T-cell (primary cell): ENCODE measurements around the gene ITGB4. TPM values are rescaled to one million over a fixed set of nuclear protein-coding genes. Genes with fewer than 3 reads are reported as not detected.

ENCODE experiments used
- ATAC-seq, 4 experiments: fragments of 200-7000 bp in 3 of 4; fragments of 150-1000 bp in 1 of 4; cut with Tn5 transposase; replicated peaks in 1 of 4; 1 replicate in 3 of 4; 2 replicates in 1 of 4; pipeline ENCODE4 v1.10.0; 2021; ENCODE audit warnings: moderate library complexity in 3 of 4, mild to moderate bottlenecking in 2 of 4, moderate number of reproducible peaks in 1 of 4
- CTCF ChIA-PET, 2 donors: fragments of 300-600 bp; sonication (Branson Sonifier 250); formaldehyde crosslinking; loops; one replicate each; lab custom pipeline; 2022; ENCODE audit warnings: antibody characterized with exemption in 2 of 2; lab: Charles Lee
- POLR2A ChIA-PET, 2 donors: fragments of 300-600 bp; sonication (Branson Sonifier 250); formaldehyde crosslinking; loops; one replicate each; lab custom pipeline; 2022; ENCODE audit warnings: antibody characterized with exemption in 2 of 2; lab: Charles Lee
- DNase-seq, 35 experiments: peaks; one replicate each; pipeline versions ENCODE4 v3.0.0 to v3.0.0-alpha.2; 2013 to 2023
- H3K27ac ChIP-seq: one replicate; pipeline ENCODE4 v1.5.1; 2013; ENCODE audit warnings: low read length
- H3K27me3 ChIP-seq, 2 experiments: replicated peaks in 1 of 2; 1 replicate in 1 of 2; 2 replicates in 1 of 2; pipeline versions ENCODE4 v1.6.1 to v1.7.0; 2013; ENCODE audit warnings: low read length in 1 of 2, mixed read lengths in 1 of 2; ENCODE audit not compliant: control insufficient read depth in 2 of 2, insufficient read depth in 2 of 2; ENCODE audit errors: extremely low read depth in 1 of 2
- H3K36me3 ChIP-seq, 2 donors: 1 replicate in 1 of 2; 2 replicates in 1 of 2; pipeline versions ENCODE4 v1.6.1 to v1.7.0; 2013; ENCODE audit warnings: low read length in 1 of 2; ENCODE audit not compliant: control insufficient read depth in 2 of 2, insufficient read depth in 1 of 2; ENCODE audit errors: extremely low read depth in 1 of 2
- H3K4me1 ChIP-seq, 2 experiments: 1 replicate in 1 of 2; 2 replicates in 1 of 2; pipeline versions ENCODE4 v1.6.1 to v1.7.0; 2013; ENCODE audit warnings: low read length in 2 of 2, mixed read lengths in 1 of 2; ENCODE audit not compliant: insufficient read depth in 2 of 2, control insufficient read depth in 1 of 2; ENCODE audit errors: extremely low read depth in 1 of 2
- H3K4me3 ChIP-seq, 2 donors: 1 replicate in 1 of 2; 2 replicates in 1 of 2; pipeline versions ENCODE4 v1.5.1 to v1.7.0; 2013; ENCODE audit warnings: mild to moderate bottlenecking in 2 of 2, low read length in 1 of 2, moderate library complexity in 1 of 2; ENCODE audit not compliant: control insufficient read depth in 1 of 2; ENCODE audit errors: extremely low read depth in 1 of 2
- H3K9me3 ChIP-seq: 2 replicates; pipeline ENCODE4 v1.7.0; 2013
- H3K27ac Mint-ChIP-seq, 2 donors: one replicate each; pipeline ENCODE4 v1.8.0; 2020 to 2021; ENCODE audit warnings: mild to moderate bottlenecking in 2 of 2, mixed read lengths in 2 of 2
- H3K27me3 Mint-ChIP-seq, 2 donors: one replicate each; pipeline ENCODE4 v1.8.0; 2021 to 2022; ENCODE audit warnings: mixed read lengths in 2 of 2
- H3K36me3 Mint-ChIP-seq: one replicate; pipeline ENCODE4 v1.8.0; 2021; ENCODE audit warnings: mixed read lengths
- H3K4me1 Mint-ChIP-seq, 3 donors: one replicate each; pipeline ENCODE4 v1.8.0; 2020 to 2022; ENCODE audit warnings: mixed read lengths in 3 of 3, mild to moderate bottlenecking in 1 of 3
- H3K4me3 Mint-ChIP-seq, 3 donors: one replicate each; pipeline ENCODE4 v1.8.0; 2020 to 2022; ENCODE audit warnings: mild to moderate bottlenecking in 3 of 3, mixed read lengths in 3 of 3, moderate library complexity in 3 of 3
- H3K9me3 Mint-ChIP-seq, 3 donors: one replicate each; pipeline ENCODE4 v1.8.0; 2020 to 2022; ENCODE audit warnings: mixed read lengths in 3 of 3
- WGBS: methylation state at CpG from one replicate; pipeline ENCODE4 v1.1.5; 2013; ENCODE audit warnings: missing lambda C conversion rate; ENCODE audit not compliant: insufficient coverage; 5-methylcytosine and 5-hydroxymethylcytosine counted together
- total RNA-seq, 35 experiments: library from RNA in 6 of 35; stranded (reverse) in 6 of 35; fragments of 120-200 nt in 1 of 35; gene quantifications; one replicate each; pipeline versions ENCODE4 v1.2.1 to v1.2.4 and lab custom pipeline; 2013 to 2026

The ITGB4 gene
- total RNA-seq = 1 to 10 TPM in 4 of 5 donors, under 1 TPM in 1; 0.68 to 1.6 (median 1.5) TPM
- total RNA-seq (2013) = 0.35 TPM
- 0 to 0.85 (median 0.44) reads per million in 29 experiments for total RNA-seq (lab: John Stamatoyannopoulos, UW)

DNA sequence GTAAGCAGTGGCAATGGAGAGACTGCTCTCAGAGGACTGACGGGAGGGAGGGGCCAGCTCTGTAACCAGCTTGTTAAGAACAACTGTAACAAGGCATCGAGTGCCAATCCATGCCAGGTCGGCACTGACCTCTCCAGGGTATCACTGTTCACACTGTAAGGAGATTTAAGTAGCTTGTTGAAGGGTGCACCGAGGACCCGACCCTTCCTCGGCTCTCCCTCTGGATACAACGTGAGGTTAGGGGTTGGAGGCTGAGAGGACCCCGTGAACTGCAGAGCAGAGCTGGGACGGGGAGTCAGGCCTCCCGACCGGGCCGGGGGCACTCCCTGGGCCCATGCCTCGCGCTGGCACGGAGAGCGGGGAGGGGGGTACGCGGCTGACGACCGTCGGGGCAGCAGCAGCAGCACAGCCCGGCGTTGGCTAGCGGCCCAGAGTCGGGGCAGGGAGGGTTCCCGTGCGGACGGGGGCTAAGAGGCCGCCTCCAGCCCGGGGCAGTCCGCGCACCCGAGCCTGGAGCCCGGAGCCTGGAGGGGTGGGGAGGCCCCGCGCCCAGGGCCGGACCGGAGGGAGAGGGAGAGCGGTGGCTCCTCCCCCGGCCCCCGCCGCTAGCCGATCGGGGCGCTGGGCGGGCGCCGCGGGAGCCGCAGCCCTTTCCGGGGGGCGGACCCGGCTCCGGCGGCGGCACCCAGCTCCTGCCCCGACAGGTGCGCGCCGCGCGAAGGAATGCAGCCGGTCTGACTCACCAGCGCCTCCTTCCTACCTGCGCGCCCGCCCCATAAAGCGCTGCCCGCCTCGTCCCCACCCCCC, at the start of gene ITGB4:
ITGB4 (plus strand) TSS at position 804 of the 807 bp plus-strand sequence. CDS start 3,245 bp downstream, outside the sequence.
- H3K27me3 Mint-ChIP-seq = peaks cover 0 to 12% of the 10 kb centered on the region in 2 donors
- Histone ChIP-seq H3K36me3 (no peaks in the 10 kb centered on the region), H3K9me3 (no peaks in the 10 kb centered on the region), H3K4me3 (peak within 1 kb of the TSS; percentile 0 to 47), H3K4me1 (peaks cover 0 to 12% of the 10 kb centered on the region in 2 experiments), H3K27ac (no peak within 1 kb of the TSS), H3K27me3 (peaks cover 0 to 55% of the 10 kb centered on the region in 2 experiments)
- ATAC-seq = peak; percentile 92 to 96 (median 96)
- peak; percentile 31 to 81 (median 61) for DNase-seq
- H3K27ac Mint-ChIP-seq = no peak within 1 kb of the TSS
- peak within 1 kb of the TSS; percentile 70 to 82 (median 76) for H3K4me3 Mint-ChIP-seq
- POLR2A ChIA-PET = no interaction called here
- no peaks in the 10 kb centered on the region for H3K36me3 Mint-ChIP-seq
- H3K4me1 Mint-ChIP-seq = peaks cover 3 to 8% (median 6%) of the 10 kb centered on the region in 3 donors
- CTCF ChIA-PET = interaction anchor here (0.7 to 1.1 kb wide), 4 partner anchors 27 to 87 kb away, joined by 3 to 4 read pairs (median 3); partner anchors contain the start of gene SMIM5 (in 1 of the 2)
- WGBS = 2% methylated on average over 68 of the region's 70 CpGs
- no peaks in the 10 kb centered on the region for H3K9me3 Mint-ChIP-seq

DNA sequence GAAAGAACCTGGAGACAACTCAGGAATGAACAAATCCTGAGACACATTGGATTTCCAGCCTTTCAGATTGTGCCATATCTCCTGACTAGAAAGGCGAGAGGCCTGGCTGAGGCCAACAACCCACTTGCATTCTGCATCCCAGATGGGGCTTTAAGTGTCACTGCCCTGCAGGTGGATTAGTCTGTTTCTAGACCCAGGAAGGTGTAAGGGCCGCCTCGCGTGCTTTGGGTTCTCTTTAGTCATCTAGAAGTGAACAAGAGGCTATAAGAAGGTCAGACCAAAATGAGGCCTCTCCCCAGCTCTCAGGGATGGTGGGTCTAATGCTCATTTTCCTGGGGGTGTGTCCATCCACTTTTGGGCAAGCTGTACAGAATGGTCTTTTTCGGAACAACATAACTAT, 49.2 kb upstream of the ITGB4 start:
- DNase-seq (no peak), ATAC-seq (no peak)
- CTCF ChIA-PET = interaction anchor here in 1 of 2 donors (1.4 to 1.8 kb wide), 3 partner anchors 11 to 82 kb away, joined by 4 to 5 read pairs (median 4); partner anchors contain the start of gene SMIM5
- H3K4me1 ChIP-seq = peaks cover 6 to 11% of the 10 kb centered on the region in 2 experiments
- no peaks in the 10 kb centered on the region for H3K9me3 ChIP-seq
- WGBS = no CpG with 5 or more reads among the region's 5 CpGs
- Mint-ChIP-seq H3K27ac (no peak overlapping the region), H3K9me3 (no peaks in the 10 kb centered on the region), H3K4me1 (peaks cover 20 to 25% (median 21%) of the 10 kb centered on the region in 3 donors), H3K4me3 (no peak overlapping the region), H3K27me3 (no peaks in the 10 kb centered on the region), H3K36me3 (peaks cover 30% of the 10 kb centered on the region)
- POLR2A ChIA-PET = interaction anchor here in 1 of 2 donors (0.5 to 0.6 kb wide), 2 partner anchors 115 to 169 kb away, joined by 3 to 4 read pairs; no protein-coding TSS in a partner anchor
- no peaks in the 10 kb centered on the region for H3K27me3 ChIP-seq
- H3K27ac ChIP-seq = no peak overlapping the region
- peaks cover 17 to 59% of the 10 kb centered on the region in 2 donors for H3K36me3 ChIP-seq
- H3K4me3 ChIP-seq = no peak overlapping the region

GRCh38 chr17:75673487-75673886, 47.8 kb upstream of the ITGB4 start:
- POLR2A ChIA-PET = interaction anchor here (0.6 to 1.2 kb wide), 3 partner anchors 40 to 122 kb away, joined by 3 read pairs; partner anchors contain the start of gene SMIM5 (in 1 of the 2)
- Mint-ChIP-seq H3K36me3 (peaks cover 30% of the 10 kb centered on the region), H3K27ac (no peak overlapping the region), H3K4me3 (no peak overlapping the region), H3K9me3 (no peaks in the 10 kb centered on the region), H3K4me1 (peaks cover 20 to 21% (median 20%) of the 10 kb centered on the region in 3 donors), H3K27me3 (no peaks in the 10 kb centered on the region)
- DNase-seq = no peak
- H3K27ac ChIP-seq = no peak overlapping the region
- H3K36me3 ChIP-seq = peaks cover 24 to 58% of the 10 kb centered on the region in 2 donors
- no peaks in the 10 kb centered on the region for H3K9me3 ChIP-seq
- no peaks in the 10 kb centered on the region for H3K27me3 ChIP-seq
- no peak overlapping the region for H3K4me3 ChIP-seq
- ATAC-seq = no peak
- H3K4me1 ChIP-seq = peaks cover 0 to under 1% of the 10 kb centered on the region in 2 experiments
- WGBS = 100% methylated on average over 1 of the region's 4 CpGs
- CTCF ChIA-PET = interaction anchor here (1.0 to 2.2 kb wide), 4 partner anchors 37 to 80 kb away, joined by 3 to 11 read pairs (median 6); no protein-coding TSS in a partner anchor

DNA sequence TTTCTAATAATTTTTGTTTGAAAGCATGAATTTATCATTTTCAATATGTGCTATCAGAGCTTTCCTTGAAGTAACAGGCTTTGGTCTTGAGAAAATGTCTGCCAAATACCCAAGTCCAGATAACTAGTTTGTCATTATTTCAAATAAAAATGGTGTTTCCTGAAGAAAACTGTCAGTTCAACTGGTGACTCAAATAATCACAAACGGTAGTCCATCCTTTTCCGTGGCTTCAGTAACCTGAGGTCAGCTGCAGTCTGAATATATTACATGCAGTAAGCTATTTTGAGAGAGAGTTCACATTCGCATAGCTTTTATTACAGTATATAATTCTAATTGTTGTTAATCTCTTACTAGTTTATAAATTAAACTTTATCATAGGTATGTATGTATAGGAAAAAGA, 44.8 kb upstream of the ITGB4 start:
- Histone ChIP-seq H3K36me3 (peaks cover 23 to 56% of the 10 kb centered on the region in 2 donors), H3K4me1 (no peaks in the 10 kb centered on the region), H3K9me3 (no peaks in the 10 kb centered on the region), H3K27me3 (no peaks in the 10 kb centered on the region), H3K4me3 (no peak overlapping the region), H3K27ac (no peak overlapping the region)
- Mint-ChIP-seq H3K27ac (no peak overlapping the region), H3K36me3 (peaks cover 24% of the 10 kb centered on the region), H3K27me3 (no peaks in the 10 kb centered on the region), H3K4me1 (peaks cover 8 to 11% (median 10%) of the 10 kb centered on the region in 3 donors), H3K9me3 (no peaks in the 10 kb centered on the region), H3K4me3 (no peak overlapping the region)
- ATAC-seq (no peak), DNase-seq (no peak)
- CTCF ChIA-PET = interaction anchor here (0.6 to 1.8 kb wide), 3 partner anchors 10 to 326 kb away, joined by 3 to 4 read pairs (median 4); partner anchors contain the start of genes RECQL5 (in 1 of the 2) and SAP30BP (in 1 of the 2)
- WGBS = no CpG with 5 or more reads among the region's 3 CpGs
- POLR2A ChIA-PET = no interaction called here

- Mint-ChIP-seq H3K36me3 (peaks cover 12% of the 10 kb centered on the region), H3K27ac (no peak overlapping the region), H3K9me3 (no peaks in the 10 kb centered on the region), H3K4me3 (no peak overlapping the region), H3K27me3 (no peaks in the 10 kb centered on the region), H3K4me1 (peaks cover 5 to 19% (median 18%) of the 10 kb centered on the region in 3 donors)
- no peak for DNase-seq
- POLR2A ChIA-PET = interaction anchor here in 1 of 2 donors (0.6 kb wide), 1 partner anchor 249 kb away, joined by 5 read pairs; no protein-coding TSS in a partner anchor
- peaks cover 12 to 41% of the 10 kb centered on the region in 2 donors for H3K36me3 ChIP-seq
- ATAC-seq = no peak
- no peaks in the 10 kb centered on the region for H3K27me3 ChIP-seq
- peaks cover 0 to 3% of the 10 kb centered on the region in 2 experiments for H3K4me1 ChIP-seq
- CTCF ChIA-PET = interaction anchor here in 1 of 2 donors (1.0 kb wide), 1 partner anchor 70 kb away, joined by 3 read pairs; no protein-coding TSS in a partner anchor
- H3K27ac ChIP-seq = no peak overlapping the region
- 92% methylated on average over 8 of the region's 11 CpGs for WGBS
- H3K9me3 ChIP-seq = no peaks in the 10 kb centered on the region
- no peak overlapping the region for H3K4me3 ChIP-seq
These were observed 41.5 kb upstream of the ITGB4 start for GRCh38 chr17:75679706-75680211.

DNA sequence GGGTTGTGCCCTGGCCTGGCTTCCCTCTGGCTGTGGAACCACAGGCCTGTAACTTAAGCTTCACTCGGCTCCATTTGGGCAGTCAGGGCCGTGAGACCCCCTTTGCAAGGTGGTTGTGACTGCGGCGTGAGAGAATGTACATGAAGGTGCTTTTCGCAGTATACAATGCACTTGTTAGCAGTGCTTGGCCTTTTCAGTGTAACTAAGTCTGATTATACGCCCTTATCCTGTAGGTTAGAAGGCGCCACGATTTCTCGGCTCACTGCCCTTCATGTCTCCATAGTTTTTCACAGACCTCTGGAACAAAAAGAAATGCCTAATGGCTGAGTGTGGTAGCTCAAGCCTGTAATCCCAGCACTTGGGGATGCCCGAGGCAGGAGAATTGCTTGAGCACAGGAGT, 40.8 kb upstream of the ITGB4 start:
- no peaks in the 10 kb centered on the region for H3K9me3 Mint-ChIP-seq
- Histone ChIP-seq H3K27me3 (no peaks in the 10 kb centered on the region), H3K9me3 (no peaks in the 10 kb centered on the region), H3K27ac (no peak overlapping the region), H3K4me3 (no peak overlapping the region), H3K36me3 (peaks cover 12 to 47% of the 10 kb centered on the region in 2 donors), H3K4me1 (peaks cover 0 to 5% of the 10 kb centered on the region in 2 experiments)
- H3K4me1 Mint-ChIP-seq = peaks cover 2 to 21% (median 20%) of the 10 kb centered on the region in 3 donors
- DNase-seq = no peak
- no peaks in the 10 kb centered on the region for H3K27me3 Mint-ChIP-seq
- POLR2A ChIA-PET = no interaction called here
- no peak overlapping the region for H3K27ac Mint-ChIP-seq
- WGBS = 95% methylated on average over 7 of the region's 10 CpGs
- no peak overlapping the region for H3K4me3 Mint-ChIP-seq
- ATAC-seq = no peak
- peaks cover 12% of the 10 kb centered on the region for H3K36me3 Mint-ChIP-seq
- CTCF ChIA-PET = interaction anchor here in 1 of 2 donors (1.0 kb wide), 1 partner anchor 69 kb away, joined by 3 read pairs; no protein-coding TSS in a partner anchor
